OCI-LY3 (cell line): ENCODE data around the gene ADAMTS15.

Source experiments
- EZH2phosphoT487 ChIP-seq: fragments of 200-600 bp; shearing (Covaris generic); IDR thresholded peaks from 2 replicates; pipeline ENCODE4 v1.6.1; 2018; ENCODE audit warnings: antibody characterized with exemption, mixed run types, low read depth
- TF ChIP-seq, protein P1 (sequence below): fragments of 200-600, 300-600 bp; sonication (generic); IDR thresholded peaks from 2 replicates; pipeline ENCODE4 v1.5.1; 2014; ENCODE audit warnings: antibody characterized with exemption, low read length, low read depth

GRCh38 chr11:130490682-130491449 is 42.4 kb downstream of the ADAMTS15 start:
- TF ChIP-seq, protein P1, sequence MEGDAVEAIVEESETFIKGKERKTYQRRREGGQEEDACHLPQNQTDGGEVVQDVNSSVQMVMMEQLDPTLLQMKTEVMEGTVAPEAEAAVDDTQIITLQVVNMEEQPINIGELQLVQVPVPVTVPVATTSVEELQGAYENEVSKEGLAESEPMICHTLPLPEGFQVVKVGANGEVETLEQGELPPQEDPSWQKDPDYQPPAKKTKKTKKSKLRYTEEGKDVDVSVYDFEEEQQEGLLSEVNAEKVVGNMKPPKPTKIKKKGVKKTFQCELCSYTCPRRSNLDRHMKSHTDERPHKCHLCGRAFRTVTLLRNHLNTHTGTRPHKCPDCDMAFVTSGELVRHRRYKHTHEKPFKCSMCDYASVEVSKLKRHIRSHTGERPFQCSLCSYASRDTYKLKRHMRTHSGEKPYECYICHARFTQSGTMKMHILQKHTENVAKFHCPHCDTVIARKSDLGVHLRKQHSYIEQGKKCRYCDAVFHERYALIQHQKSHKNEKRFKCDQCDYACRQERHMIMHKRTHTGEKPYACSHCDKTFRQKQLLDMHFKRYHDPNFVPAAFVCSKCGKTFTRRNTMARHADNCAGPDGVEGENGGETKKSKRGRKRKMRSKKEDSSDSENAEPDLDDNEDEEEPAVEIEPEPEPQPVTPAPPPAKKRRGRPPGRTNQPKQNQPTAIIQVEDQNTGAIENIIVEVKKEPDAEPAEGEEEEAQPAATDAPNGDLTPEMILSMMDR: no peak
- no peak for TF ChIP-seq EZH2phosphoT487
